GM12892 (cell line): Measurements from ENCODE around the gene MYO1A.

Experiments used
- POLR2A ChIP-seq: IDR thresholded peaks from 2 replicates; pipeline ENCODE4 v1.6.1; 2011; ENCODE audit warnings: low read depth, low read length, control low read depth
- TAF1 ChIP-seq: IDR thresholded peaks from 2 replicates; pipeline ENCODE4 v1.6.1; 2011; ENCODE audit warnings: low read depth, mild to moderate bottlenecking, control low read depth, low read length, borderline replicate concordance

DNA sequence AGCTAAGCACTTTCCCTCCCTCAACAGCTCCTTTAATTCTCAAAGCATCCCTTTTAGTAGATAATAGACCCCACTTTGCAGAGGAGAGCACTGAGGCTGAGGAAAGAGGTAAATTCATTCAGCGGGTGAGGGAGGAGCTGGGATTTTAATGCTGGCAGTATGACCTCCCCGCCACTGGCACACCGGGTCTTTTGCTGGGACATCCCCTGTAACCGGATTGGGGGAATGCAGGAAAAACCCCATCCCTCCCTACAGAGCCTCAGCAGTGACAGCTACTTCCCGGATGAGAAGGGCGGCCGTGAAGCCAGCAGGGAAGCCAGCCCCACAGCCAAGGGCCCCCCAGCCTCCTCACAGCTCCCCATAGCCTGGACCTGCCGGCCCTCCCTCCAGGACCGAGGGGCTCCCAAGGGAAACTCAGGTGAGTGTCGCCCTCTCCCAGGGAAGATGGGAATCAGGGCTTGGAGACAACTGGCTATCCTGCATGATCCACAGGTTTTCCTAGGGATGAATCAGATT, 55.6 kb downstream of the MYO1A start:
- no peak for TF ChIP-seq POLR2A
- TF ChIP-seq TAF1: no peak
